ENCODE measurements around the gene SESN3.
A peak's percentile ranks its signal among the peaks of the same experiment; 100 is the strongest.

The SESN3 gene

DNA sequence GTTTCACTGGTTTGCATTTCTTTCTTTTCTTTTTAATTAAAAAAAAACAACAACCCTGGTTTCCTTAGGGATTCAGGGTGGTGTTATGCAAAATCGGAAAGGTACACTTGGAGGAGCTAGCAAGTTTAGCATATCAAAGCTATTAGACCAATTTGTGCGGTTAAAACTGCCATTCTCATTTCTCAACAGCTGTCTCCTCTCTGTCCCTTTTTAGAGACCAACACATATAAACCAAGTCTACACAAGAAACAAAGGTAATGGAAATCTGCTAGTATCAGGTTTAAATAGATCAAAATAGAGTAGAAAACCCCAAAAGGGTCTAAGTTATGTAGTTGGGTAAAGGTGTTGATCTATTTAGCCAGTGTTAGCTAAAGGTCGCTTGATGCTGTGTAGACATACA, 1.7 kb upstream of the SESN3 start:
- TF ChIP-seq CTCF (IDR thresholded peaks at IDR 0.05; ENCODE audit: control extremely low read depth, extremely low read depth, low read depth, missing control alignments) = no peak
- no peak for DNase-seq (ENCODE audit: extremely low spot score)
- ChIA-PET CTCF (interaction anchor here (1.0 to 4.1 kb wide), 8 partner anchors 9 to 163 kb away, joined by 3 to 19 read pairs (median 5); no protein-coding TSS in a partner anchor), POLR2A (interaction anchor here (1.0 kb wide), 1 partner anchor 9 kb away, joined by 3 read pairs; no protein-coding TSS in a partner anchor)

DNA sequence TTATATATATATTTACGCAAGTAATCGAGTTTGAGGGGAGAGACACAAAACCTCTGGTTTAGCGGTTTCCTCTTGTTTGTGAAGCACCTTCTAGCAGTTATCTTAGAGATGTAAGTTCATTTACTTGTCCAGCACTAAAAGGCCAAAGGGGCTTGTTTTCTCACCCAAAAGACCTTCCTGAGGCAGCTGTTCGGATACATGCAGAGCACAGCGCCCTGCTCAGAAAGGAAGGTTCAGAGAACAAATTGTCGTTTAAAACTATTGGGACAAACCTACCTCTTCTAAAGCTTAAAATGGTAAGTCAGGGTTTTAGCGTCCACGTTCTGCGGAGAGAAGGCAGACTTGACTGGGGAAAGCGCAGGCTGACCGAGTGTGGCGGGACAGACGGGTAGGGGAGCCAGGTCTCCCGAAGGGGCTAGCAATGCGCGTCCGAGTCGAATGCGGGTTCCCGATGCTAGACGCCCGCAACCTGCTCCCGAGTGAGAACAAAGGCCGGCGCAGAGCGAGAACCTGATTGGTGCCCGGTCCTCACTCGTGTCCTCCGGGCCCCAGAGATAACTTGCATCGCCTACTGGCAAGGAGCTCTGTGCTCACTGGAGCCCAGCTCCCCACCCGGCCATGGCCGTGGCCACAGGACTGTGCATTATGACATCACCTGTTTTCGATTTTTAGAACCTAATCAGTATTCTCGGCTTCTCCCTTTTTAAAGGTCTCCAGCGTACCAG, 1.0 kb upstream of the SESN3 start:
- peak; percentile 38 for DNase-seq (ENCODE audit: extremely low spot score)
- TF ChIP-seq CTCF (IDR thresholded peaks at IDR 0.05; ENCODE audit: control extremely low read depth, extremely low read depth, low read depth, missing control alignments) = no peak
- ChIA-PET CTCF (interaction anchor here (1.0 to 4.1 kb wide), 14 partner anchors 9 to 535 kb away, joined by 3 to 19 read pairs (median 4); no protein-coding TSS in a partner anchor), POLR2A (interaction anchor here (0.8 to 1.7 kb wide), 7 partner anchors 10 to 557 kb away, joined by 3 to 10 read pairs (median 4); partner anchors contain the start of gene FAM76B)

DNA sequence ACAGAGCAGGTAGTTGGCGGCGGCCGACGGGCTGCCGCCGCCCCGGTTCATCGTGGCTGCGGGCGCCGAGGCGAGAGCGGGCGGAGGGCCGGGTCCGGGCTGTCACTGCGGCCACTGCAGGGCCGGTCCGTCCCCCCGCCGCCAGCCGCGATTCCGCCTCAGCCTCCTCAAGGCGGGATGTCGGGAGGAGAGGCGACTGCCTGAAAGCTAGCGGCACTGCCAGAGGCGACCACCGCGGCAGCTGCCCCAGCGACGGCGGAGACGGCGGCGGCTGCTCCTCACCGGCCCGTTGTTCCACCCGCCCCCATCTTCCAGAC, 234 bp downstream of the SESN3 start:
- CTCF ChIA-PET = interaction anchor here (0.9 to 4.1 kb wide), 9 partner anchors 10 to 536 kb away, joined by 3 to 19 read pairs (median 9); no protein-coding TSS in a partner anchor
- DNase-seq (ENCODE audit: extremely low spot score) = no peak
- POLR2A ChIA-PET = interaction anchor here (0.7 to 1.7 kb wide), 6 partner anchors 14 to 1159 kb away, joined by 3 to 10 read pairs (median 6); partner anchors contain the start of genes CCDC82, FAM76B, JRKL and MTMR2
- TF ChIP-seq CTCF (IDR thresholded peaks at IDR 0.05; ENCODE audit: control extremely low read depth, extremely low read depth, low read depth, missing control alignments) = no peak

DNA sequence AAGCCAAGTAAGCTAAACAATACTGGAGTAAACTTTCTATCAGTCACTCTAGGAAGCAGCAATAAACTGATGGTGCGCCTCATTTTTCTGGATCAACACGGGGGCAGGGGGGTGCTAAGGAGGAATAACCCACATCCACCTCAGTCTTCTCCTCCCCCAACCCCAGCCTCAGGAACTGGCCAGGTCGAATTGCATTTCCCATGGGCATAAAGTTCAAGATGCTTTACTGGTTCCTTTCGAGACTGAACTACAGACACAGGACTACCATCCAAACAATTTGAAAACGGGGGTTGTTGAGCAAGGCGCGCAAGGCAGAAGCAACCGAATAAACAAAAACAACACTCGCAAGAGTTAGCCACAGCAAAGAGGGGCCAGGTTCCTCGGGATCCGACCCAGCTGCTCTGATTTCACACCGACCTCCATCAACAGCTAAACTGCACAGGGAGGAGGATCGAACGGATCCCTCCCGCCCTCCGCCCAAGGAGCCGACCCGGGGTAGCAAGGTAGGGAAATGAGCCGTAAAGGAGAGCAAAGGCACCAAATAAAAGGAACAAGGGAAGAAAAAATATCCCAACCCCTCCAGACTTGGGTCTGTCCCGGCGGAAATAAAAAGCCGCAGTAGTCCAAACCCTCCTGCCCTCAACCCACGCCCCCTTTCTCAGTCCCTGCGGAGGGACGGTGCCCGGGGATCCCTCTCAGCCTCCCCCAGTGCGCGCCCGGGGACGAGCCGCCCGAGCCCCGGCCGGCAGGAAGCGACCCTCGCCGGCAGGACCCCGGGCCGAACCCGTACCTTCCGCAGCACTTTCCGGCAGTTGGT, 801 bp downstream of the SESN3 start:
- TF ChIP-seq CTCF (IDR thresholded peaks at IDR 0.05; ENCODE audit: control extremely low read depth, extremely low read depth, low read depth, missing control alignments) = no peak
- no peak for DNase-seq (ENCODE audit: extremely low spot score)
- POLR2A ChIA-PET = interaction anchor here (0.7 to 1.3 kb wide), 4 partner anchors 24 to 1160 kb away, joined by 3 to 10 read pairs (median 4); partner anchors contain the start of genes CCDC82, JRKL and MTMR2
- CTCF ChIA-PET = interaction anchor here (0.7 to 4.1 kb wide), 12 partner anchors 8 to 486 kb away, joined by 3 to 19 read pairs (median 4); partner anchors contain the start of gene SRSF8

GRCh38 chr11:95229199-95229992, 1.6 kb downstream of the SESN3 start:
- ChIA-PET CTCF (interaction anchor here (0.7 to 4.1 kb wide), 10 partner anchors 8 to 487 kb away, joined by 3 to 15 read pairs (median 3); partner anchors contain the start of gene SRSF8), POLR2A (interaction anchor here (0.6 to 0.7 kb wide), 2 partner anchors 109 to 144 kb away, joined by 5 read pairs; no protein-coding TSS in a partner anchor)
- no peak for DNase-seq (ENCODE audit: extremely low spot score)
- no peak for TF ChIP-seq CTCF (IDR thresholded peaks at IDR 0.05; ENCODE audit: control extremely low read depth, extremely low read depth, low read depth, missing control alignments)

Data from GM10248 (cell line).